GM10248 (cell line): ENCODE measurements around the gene UBE2QL1.

ENCODE experiments used
- CTCF ChIA-PET: fragments of 300-600 bp; sonication (Branson Sonifier 250); formaldehyde crosslinking; extraction: SDS; loops from one replicate; lab custom pipeline; 2021; ENCODE audit warnings: antibody characterized with exemption; lab: Yijun Ruan, JAX
- POLR2A ChIA-PET: fragments of 350-650 bp; sonication (Branson Sonifier 250); formaldehyde crosslinking; extraction: SDS; loops from one replicate; lab custom pipeline; 2020; ENCODE audit warnings: antibody characterized with exemption; lab: Yijun Ruan, JAX
- DNase-seq: peaks from one replicate; pipeline ENCODE4 v3.0.0; 2012; ENCODE audit errors: extremely low spot score
- CTCF ChIP-seq: IDR thresholded peaks from 2 replicates; pipeline ENCODE4 v1.5.1; 2012; ENCODE audit warnings: mild to moderate bottlenecking, low read depth; ENCODE audit errors: extremely low read depth, missing control alignments, control extremely low read depth

UBE2QL1 gene

GRCh38 chr5:6466975-6467567, 18.4 kb downstream of the UBE2QL1 start:
- ChIA-PET POLR2A (no interaction called here), CTCF (no interaction called here)
- TF ChIP-seq CTCF = no peak
- no peak for DNase-seq

- ChIA-PET CTCF (no interaction called here), POLR2A (no interaction called here)
- no peak for TF ChIP-seq CTCF
- DNase-seq = no peak
Observed at GRCh38 chr5:6467591-6467990, 18.9 kb downstream of the UBE2QL1 start.

DNA sequence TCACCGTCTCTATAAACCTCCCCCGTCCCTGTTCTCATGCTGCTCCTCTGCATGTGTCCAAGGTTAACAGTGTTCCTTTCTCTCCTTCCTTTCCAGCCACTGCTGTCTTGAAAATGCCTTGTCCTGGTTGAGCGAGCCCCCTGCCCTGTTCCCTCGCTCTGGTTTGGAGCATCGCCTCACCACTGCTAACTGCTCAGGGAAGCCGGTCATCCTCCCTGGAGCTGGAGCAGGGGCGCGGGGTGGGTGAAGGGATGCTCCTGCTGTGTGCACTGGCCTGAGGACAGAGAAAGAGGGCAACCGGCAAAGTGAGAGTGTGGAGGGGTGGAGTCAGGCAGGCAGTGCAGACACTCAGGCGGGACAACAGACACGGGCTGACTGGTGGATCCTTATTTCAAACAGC, 19.4 kb downstream of the UBE2QL1 start:
- ChIA-PET POLR2A (no interaction called here), CTCF (no interaction called here)
- no peak for TF ChIP-seq CTCF
- no peak for DNase-seq

DNA sequence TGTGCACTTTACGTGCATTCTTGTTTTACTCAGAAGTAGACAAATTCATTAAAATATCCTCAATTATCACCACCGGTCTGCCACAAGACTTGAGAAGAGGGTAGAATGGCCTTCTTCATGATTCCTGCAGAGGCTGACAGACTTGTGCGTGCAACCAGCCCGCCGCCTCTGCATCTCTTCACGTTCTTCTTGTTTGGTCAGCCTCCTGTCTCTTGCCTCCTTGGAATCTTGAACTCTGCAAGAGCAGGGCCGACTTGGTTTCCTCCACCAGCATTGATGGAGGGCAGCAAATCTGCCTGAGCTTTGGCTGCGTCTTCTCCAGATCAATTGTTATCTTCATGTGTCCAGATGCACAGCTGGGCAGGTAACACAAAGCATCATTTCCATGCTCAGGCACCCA, 20.2 kb downstream of the UBE2QL1 start:
- ChIA-PET POLR2A (no interaction called here), CTCF (no interaction called here)
- DNase-seq = no peak
- TF ChIP-seq CTCF = no peak

DNA sequence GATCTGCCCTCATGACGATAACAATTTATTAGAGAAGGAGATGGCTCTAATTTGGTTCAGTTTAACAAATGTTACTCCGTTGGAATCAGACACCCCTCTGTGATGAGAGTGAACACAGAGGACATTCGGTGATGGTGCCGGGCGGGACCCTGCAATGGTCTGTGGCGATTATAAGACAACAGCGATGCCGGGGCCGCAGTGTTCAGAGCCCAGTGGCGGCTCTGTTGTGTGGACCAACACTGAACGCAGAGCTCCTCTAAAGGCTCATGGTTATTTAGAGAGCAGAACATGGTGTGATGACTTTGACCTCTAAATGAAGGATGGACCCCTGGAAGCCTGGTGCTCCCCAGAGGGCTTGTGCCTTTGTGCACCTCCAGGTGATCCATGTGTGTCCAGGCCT, 21.2 kb downstream of the UBE2QL1 start:
- POLR2A ChIA-PET = no interaction called here
- CTCF ChIA-PET = no interaction called here

GRCh38 chr5:6470672-6471071, 22.0 kb downstream of the UBE2QL1 start:
- no peak for TF ChIP-seq CTCF
- ChIA-PET CTCF (no interaction called here), POLR2A (no interaction called here)
- DNase-seq = no peak

More for the DNA sequence above, 21.2 kb downstream of the UBE2QL1 start:
- no peak for TF ChIP-seq CTCF
- no peak for DNase-seq
